Activated CD8-positive, alpha-beta T cell treated with anti-CD3 and anti-CD28 coated beads, Interleukin-2, amount 10 ng/mL, durations not matched to agents 7 days and 5 days (primary cell): Measurements from ENCODE around the gene TMEM41A. TPM values are rescaled to one million over a fixed set of nuclear protein-coding genes. Genes with fewer than 3 reads are reported as not detected.

Source experiments
- ATAC-seq: fragments of 150-1000 bp; cut with Tn5 transposase; one replicate; pipeline ENCODE4 v1.10.0; 2021; ENCODE audit warnings: moderate library complexity
- CTCF ChIA-PET: fragments of 350-600 bp; sonication (Branson Sonifier 250); formaldehyde crosslinking; loops from one replicate; lab custom pipeline; 2021; ENCODE audit warnings: antibody characterized with exemption; lab: Charles Lee
- POLR2A ChIA-PET: fragments of 350-600 bp; sonication (Branson Sonifier 250); formaldehyde crosslinking; loops from one replicate; lab custom pipeline; 2021; ENCODE audit warnings: antibody characterized with exemption; lab: Charles Lee
- DNase-seq: peaks from one replicate; pipeline ENCODE4 v3.0.0-alpha.2; 2020
- H3K27ac Mint-ChIP-seq: one replicate; pipeline ENCODE4 v1.8.0; 2021; ENCODE audit warnings: mild to moderate bottlenecking, mixed read lengths
- H3K27me3 Mint-ChIP-seq: one replicate; pipeline ENCODE4 v1.8.0; 2021; ENCODE audit warnings: low read depth, mixed read lengths
- H3K36me3 Mint-ChIP-seq: one replicate; pipeline ENCODE4 v1.8.0; 2021; ENCODE audit warnings: low read depth, mixed read lengths
- H3K4me1 Mint-ChIP-seq: one replicate; pipeline ENCODE4 v1.8.0; 2021; ENCODE audit warnings: low read depth, mixed read lengths
- H3K4me3 Mint-ChIP-seq: one replicate; pipeline ENCODE4 v1.8.0; 2021; ENCODE audit warnings: mild to moderate bottlenecking, mixed read lengths
- H3K9me3 Mint-ChIP-seq: one replicate; pipeline ENCODE4 v1.8.0; 2022; ENCODE audit warnings: mixed read lengths; ENCODE audit not compliant: insufficient read depth
- total RNA-seq, 2 experiments: library from RNA; stranded (reverse); gene quantifications; one replicate each; pipeline ENCODE4 v1.2.3, GENCODE V29; 2021

The TMEM41A gene
- total RNA-seq, 2 experiments from 2014 or later, result 20.3 to 21.6 TPM

DNA sequence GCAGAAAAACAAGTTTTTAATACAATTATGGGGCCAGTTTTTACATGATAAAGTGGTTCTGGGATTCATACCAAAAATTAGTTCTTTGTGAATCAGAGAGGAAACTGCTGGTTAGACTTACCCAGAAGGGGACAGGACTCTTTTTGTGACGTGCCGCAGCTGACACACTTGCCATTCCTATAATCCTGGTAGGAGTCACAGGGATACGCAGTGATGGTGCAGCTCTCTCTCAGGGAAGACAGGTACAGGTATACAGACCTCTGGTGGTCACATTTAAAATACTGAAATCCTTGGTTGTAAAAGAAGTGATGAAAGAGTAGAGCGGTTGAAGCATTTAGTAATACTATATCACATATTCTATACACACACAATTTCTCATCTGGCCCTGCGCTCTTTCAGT, 20.2 kb upstream of the TMEM41A start:
- Mint-ChIP-seq H3K27me3 (peaks cover 8% of the 10 kb centered on the region), H3K4me1 (no peaks in the 10 kb centered on the region), H3K4me3 (no peak overlapping the region), H3K36me3 (no peaks in the 10 kb centered on the region), H3K9me3 (no peaks in the 10 kb centered on the region), H3K27ac (no peak overlapping the region)
- DNase-seq (no peak), ATAC-seq (no peak)
- ChIA-PET POLR2A (no interaction called here), CTCF (no interaction called here)

- POLR2A ChIA-PET, result no interaction called here
- CTCF ChIA-PET, result no interaction called here
- ATAC-seq (no peak), DNase-seq (no peak)
- Mint-ChIP-seq H3K4me3 (no peak overlapping the region), H3K36me3 (no peaks in the 10 kb centered on the region), H3K27ac (no peak overlapping the region), H3K27me3 (peaks cover 13% of the 10 kb centered on the region), H3K9me3 (no peaks in the 10 kb centered on the region), H3K4me1 (no peaks in the 10 kb centered on the region)
Measured at GRCh38 chr3:185517387-185518130, 18.7 kb upstream of the TMEM41A start.

DNA sequence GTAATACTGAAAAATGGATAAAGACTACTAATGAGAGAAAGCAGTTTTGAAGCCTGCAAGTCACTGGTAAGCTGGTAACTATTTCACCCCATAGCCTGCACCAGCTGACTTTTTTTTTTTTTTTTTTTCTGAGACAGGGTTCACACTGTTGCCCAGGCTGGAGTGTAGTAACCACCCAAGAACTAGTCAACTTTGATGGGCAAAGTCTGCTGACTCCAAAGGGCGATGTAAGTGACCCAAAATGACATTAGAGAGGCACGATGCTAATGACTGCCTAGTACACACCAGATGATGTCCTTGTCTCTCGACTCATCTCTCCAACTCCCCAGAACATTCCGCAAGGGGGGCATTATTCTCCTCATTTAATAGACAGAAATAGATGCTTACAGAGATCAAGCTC, 12.9 kb upstream of the TMEM41A start:
- ATAC-seq (no peak), DNase-seq (no peak)
- Mint-ChIP-seq H3K36me3 (no peaks in the 10 kb centered on the region), H3K27ac (no peak overlapping the region), H3K27me3 (peaks cover 13% of the 10 kb centered on the region), H3K4me1 (no peaks in the 10 kb centered on the region), H3K9me3 (no peaks in the 10 kb centered on the region), H3K4me3 (no peak overlapping the region)
- CTCF ChIA-PET, result no interaction called here
- POLR2A ChIA-PET, result no interaction called here

- POLR2A ChIA-PET, result interaction anchor here (0.9 kb wide), 1 partner anchor 9 kb away, joined by 4 read pairs; the partner anchor contains the start of gene TMEM41A
- DNase-seq (no peak), ATAC-seq (no peak)
- no peaks in the 10 kb centered on the region for H3K36me3 Mint-ChIP-seq
- no peak overlapping the region for H3K4me3 Mint-ChIP-seq
- CTCF ChIA-PET, result interaction anchor here (2.6 kb wide), 1 partner anchor 50 kb away, joined by 9 read pairs; no protein-coding TSS in a partner anchor
- no peaks in the 10 kb centered on the region for H3K4me1 Mint-ChIP-seq
- H3K9me3 Mint-ChIP-seq, result no peaks in the 10 kb centered on the region
- no peak overlapping the region for H3K27ac Mint-ChIP-seq
- H3K27me3 Mint-ChIP-seq, result peaks cover 4% of the 10 kb centered on the region
Measured at GRCh38 chr3:185508335-185508991, 9.6 kb upstream of the TMEM41A start.

- Mint-ChIP-seq H3K27ac (no peak overlapping the region), H3K36me3 (no peaks in the 10 kb centered on the region), H3K4me3 (no peak overlapping the region), H3K9me3 (no peaks in the 10 kb centered on the region), H3K27me3 (peaks cover 2% of the 10 kb centered on the region), H3K4me1 (no peaks in the 10 kb centered on the region)
- ChIA-PET POLR2A (no interaction called here), CTCF (no interaction called here)
- no peak for DNase-seq
- no peak for ATAC-seq
Measured at GRCh38 chr3:185507883-185508282, 9.0 kb upstream of the TMEM41A start.

GRCh38 chr3:185504636-185505035, 5.8 kb upstream of the TMEM41A start:
- no peaks in the 10 kb centered on the region for H3K4me1 Mint-ChIP-seq
- H3K4me3 Mint-ChIP-seq, result no peak overlapping the region
- no peaks in the 10 kb centered on the region for H3K9me3 Mint-ChIP-seq
- no peak for ATAC-seq
- POLR2A ChIA-PET, result no interaction called here
- CTCF ChIA-PET, result no interaction called here
- no peak for DNase-seq
- no peak overlapping the region for H3K27ac Mint-ChIP-seq
- peaks cover 7% of the 10 kb centered on the region for H3K27me3 Mint-ChIP-seq
- no peaks in the 10 kb centered on the region for H3K36me3 Mint-ChIP-seq

DNA sequence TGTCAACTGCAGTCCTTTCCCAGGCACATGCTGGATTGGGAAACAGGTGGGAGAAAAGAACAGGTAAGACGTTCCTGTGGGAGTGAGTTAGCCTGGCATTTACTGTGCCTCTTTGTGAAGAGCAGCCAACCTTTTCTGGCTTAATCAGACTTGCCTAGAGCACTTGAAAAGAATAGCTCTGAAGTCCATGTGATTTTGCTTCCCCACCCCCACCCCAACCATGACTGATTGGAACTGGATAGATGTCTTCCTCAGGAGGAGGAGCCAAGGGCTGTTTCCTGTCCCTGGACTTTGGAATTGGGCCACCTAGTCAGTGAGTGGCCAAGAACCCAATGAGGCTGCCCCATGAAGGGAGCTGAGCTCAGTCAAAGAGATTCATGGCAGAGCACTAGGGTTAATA, 4.7 kb upstream of the TMEM41A start:
- Mint-ChIP-seq H3K27me3 (peaks cover 7% of the 10 kb centered on the region), H3K4me1 (peaks cover 4% of the 10 kb centered on the region), H3K4me3 (no peak overlapping the region), H3K36me3 (no peaks in the 10 kb centered on the region), H3K27ac (no peak overlapping the region), H3K9me3 (no peaks in the 10 kb centered on the region)
- no peak for ATAC-seq
- no peak for DNase-seq
- POLR2A ChIA-PET, result no interaction called here
- CTCF ChIA-PET, result interaction anchor here (1.8 kb wide), 1 partner anchor 55 kb away, joined by 4 read pairs; no protein-coding TSS in a partner anchor

GRCh38 chr3:185502987-185503386, 4.2 kb upstream of the TMEM41A start:
- no peak overlapping the region for H3K4me3 Mint-ChIP-seq
- ATAC-seq (no peak), DNase-seq (no peak)
- peaks cover 7% of the 10 kb centered on the region for H3K27me3 Mint-ChIP-seq
- POLR2A ChIA-PET, result no interaction called here
- CTCF ChIA-PET, result interaction anchor here (1.8 kb wide), 1 partner anchor 56 kb away, joined by 4 read pairs; no protein-coding TSS in a partner anchor
- H3K9me3 Mint-ChIP-seq, result no peaks in the 10 kb centered on the region
- H3K36me3 Mint-ChIP-seq, result no peaks in the 10 kb centered on the region
- no peak overlapping the region for H3K27ac Mint-ChIP-seq
- peaks cover 4% of the 10 kb centered on the region for H3K4me1 Mint-ChIP-seq

- Mint-ChIP-seq H3K27ac (no peak overlapping the region), H3K4me3 (no peak overlapping the region), H3K9me3 (no peaks in the 10 kb centered on the region), H3K27me3 (no peaks in the 10 kb centered on the region), H3K36me3 (peaks cover 39% of the 10 kb centered on the region), H3K4me1 (peaks cover 9% of the 10 kb centered on the region)
- CTCF ChIA-PET, result no interaction called here
- POLR2A ChIA-PET, result no interaction called here
- ATAC-seq (no peak), DNase-seq (no peak)
Measured at GRCh38 chr3:185490241-185490640, 8.6 kb downstream of the TMEM41A start.

DNA sequence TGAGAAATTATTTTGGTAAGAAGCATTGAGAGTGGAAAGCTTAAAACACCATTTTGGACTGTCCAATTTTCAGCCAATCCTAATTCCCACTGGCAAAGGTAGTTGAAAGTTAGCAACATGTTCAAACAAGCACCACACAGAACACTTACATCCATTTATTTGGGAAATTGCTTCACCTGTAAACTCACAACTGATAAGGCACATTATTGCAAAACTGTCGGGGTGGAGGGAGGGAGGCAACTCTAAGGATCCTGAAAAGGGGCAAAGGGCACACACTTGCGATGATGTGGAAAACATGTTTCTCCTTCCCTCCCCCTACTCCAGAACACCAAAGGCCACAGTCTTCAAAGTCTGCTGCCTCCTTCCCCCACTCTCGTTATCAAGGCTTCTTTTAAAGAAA, 9.4 kb downstream of the TMEM41A start:
- H3K27me3 Mint-ChIP-seq, result no peaks in the 10 kb centered on the region
- CTCF ChIA-PET, result no interaction called here
- no peak for DNase-seq
- peaks cover 9% of the 10 kb centered on the region for H3K4me1 Mint-ChIP-seq
- peaks cover 33% of the 10 kb centered on the region for H3K36me3 Mint-ChIP-seq
- H3K4me3 Mint-ChIP-seq, result no peak overlapping the region
- ATAC-seq, result no peak
- no peak overlapping the region for H3K27ac Mint-ChIP-seq
- H3K9me3 Mint-ChIP-seq, result no peaks in the 10 kb centered on the region
- POLR2A ChIA-PET, result no interaction called here

DNA sequence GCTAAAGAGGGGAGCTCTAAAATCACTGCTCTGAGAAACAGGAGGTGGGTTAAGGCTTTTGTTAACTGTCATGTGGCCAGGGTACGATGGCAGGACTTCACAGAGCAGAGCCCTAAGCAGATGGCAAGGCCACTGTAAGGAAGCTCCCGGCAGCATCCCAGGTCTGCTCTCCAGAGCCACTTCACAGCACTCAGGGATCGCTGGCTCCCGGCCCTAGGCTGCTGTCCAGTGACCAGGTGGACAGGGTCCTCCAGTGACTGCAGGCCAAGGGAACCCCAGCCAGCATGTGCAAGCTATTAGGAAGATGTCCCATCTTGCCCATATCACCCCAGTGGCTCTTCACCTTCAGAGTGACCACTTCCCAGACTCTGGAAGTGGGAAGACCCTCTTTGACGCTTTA, 10.4 kb downstream of the TMEM41A start:
- ATAC-seq (no peak), DNase-seq (no peak)
- Mint-ChIP-seq H3K27ac (no peak overlapping the region), H3K4me1 (peaks cover 12% of the 10 kb centered on the region), H3K36me3 (peaks cover 29% of the 10 kb centered on the region), H3K4me3 (no peak overlapping the region), H3K9me3 (no peaks in the 10 kb centered on the region), H3K27me3 (no peaks in the 10 kb centered on the region)
- CTCF ChIA-PET, result no interaction called here
- POLR2A ChIA-PET, result no interaction called here

DNA sequence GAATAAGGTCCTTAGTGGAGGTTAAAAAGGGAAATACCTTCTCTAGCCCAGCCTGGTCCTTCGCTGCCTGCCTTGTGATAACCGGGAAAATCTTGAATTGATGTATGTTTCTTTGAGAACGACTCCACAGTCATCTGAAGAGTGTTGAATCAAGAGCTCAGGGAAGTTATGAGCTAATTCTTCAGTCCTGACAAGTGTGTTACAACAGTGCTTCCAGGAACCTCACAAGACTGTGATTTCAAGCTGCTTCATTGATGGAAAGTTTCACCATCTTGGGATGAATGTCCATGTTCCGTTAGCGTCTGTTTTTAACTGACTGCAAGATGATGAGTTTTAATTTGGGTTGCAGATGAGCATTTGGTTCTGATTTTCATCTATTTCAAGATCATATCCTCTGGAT, 12.4 kb downstream of the TMEM41A start:
- DNase-seq (no peak), ATAC-seq (no peak)
- Mint-ChIP-seq H3K27ac (no peak overlapping the region), H3K36me3 (peaks cover 36% of the 10 kb centered on the region), H3K9me3 (peaks cover 10% of the 10 kb centered on the region), H3K4me3 (no peak overlapping the region), H3K27me3 (no peaks in the 10 kb centered on the region), H3K4me1 (peaks cover 14% of the 10 kb centered on the region)
- ChIA-PET POLR2A (no interaction called here), CTCF (no interaction called here)
